IMR-90 (cell line): Measurements from ENCODE around the gene CCNE1. TPM values are rescaled to one million over a fixed set of nuclear protein-coding genes. Genes with fewer than 3 reads are reported as not detected.

ENCODE experiments used
- ATAC-seq: fragments of 200-7000 bp; cut with Tn5 transposase; 2 replicates; pipeline ENCODE4 v1.9.1; 2020; ENCODE audit warnings: low read depth, mild to moderate bottlenecking, moderate library complexity
- BruUV-seq: library from RNA; stranded (reverse); fragments of 400-500 nt; replicated peaks from 2 replicates; lab custom pipeline; 2021; lab: Mats Ljungman, UMichigan
- CTCF ChIA-PET: fragments of 300-600 bp; formaldehyde crosslinking; extraction: SDS; loops from one replicate; lab custom pipeline; 2021; ENCODE audit warnings: antibody characterized with exemption; lab: Yijun Ruan, JAX
- POLR2A ChIA-PET: fragments of 300-600 bp; sonication (Branson Sonifier 250); formaldehyde crosslinking; loops from one replicate; lab custom pipeline; 2022; ENCODE audit warnings: antibody characterized with exemption; ENCODE audit not compliant: unreplicated experiment; lab: Charles Lee
- DNase-seq: peaks from one replicate; pipeline ENCODE4 v3.0.0; 2013
- H2AFZ ChIP-seq: replicated peaks from 2 replicates; pipeline ENCODE3; 2013; ENCODE audit warnings: low read length, mild to moderate bottlenecking; ENCODE audit not compliant: poor library complexity
- H2AK5ac ChIP-seq: 2 replicates; pipeline ENCODE4 v1.6.1; 2013; ENCODE audit warnings: low read depth, low read length, inconsistent platforms
- H2AK9ac ChIP-seq: replicated peaks from 2 replicates; pipeline ENCODE3; 2013; ENCODE audit warnings: mild to moderate bottlenecking, low read depth, low read length, moderate library complexity; ENCODE audit not compliant: poor library complexity
- H2BK120ac ChIP-seq: 2 replicates; pipeline ENCODE4 v1.6.1; 2013; ENCODE audit warnings: low read depth, low read length, inconsistent platforms
- H2BK15ac ChIP-seq: 3 replicates; pipeline ENCODE4 v1.6.1; 2013; ENCODE audit warnings: low read depth, low read length, inconsistent platforms
- H2BK20ac ChIP-seq: 2 replicates; pipeline ENCODE4 v1.6.1; 2013; ENCODE audit warnings: low read depth, mild to moderate bottlenecking, inconsistent platforms, low read length, moderate library complexity
- H2BK5ac ChIP-seq: 2 replicates; pipeline ENCODE4 v1.6.1; 2013; ENCODE audit warnings: mild to moderate bottlenecking, low read depth, low read length, inconsistent platforms; ENCODE audit not compliant: poor library complexity, severe bottlenecking
- H3K14ac ChIP-seq: replicated peaks from 2 replicates; pipeline ENCODE4 v1.6.1; 2013; ENCODE audit warnings: low read depth, low read length, inconsistent platforms
- H3K18ac ChIP-seq: 2 replicates; pipeline ENCODE4 v1.6.1; 2013; ENCODE audit warnings: low read depth, low read length, control low read depth
- H3K23ac ChIP-seq: 2 replicates; pipeline ENCODE4 v1.6.1; 2013; ENCODE audit warnings: low read depth, low read length, inconsistent platforms
- H3K27ac ChIP-seq: 2 replicates; pipeline ENCODE4 v1.5.1; 2013; ENCODE audit warnings: mild to moderate bottlenecking, control low read depth, low read length; ENCODE audit not compliant: insufficient read depth
- H3K27me3 ChIP-seq: 2 replicates; pipeline ENCODE4 v1.6.1; 2013; ENCODE audit warnings: low read length; ENCODE audit not compliant: control insufficient read depth, insufficient read depth
- H3K36me3 ChIP-seq: 2 replicates; pipeline ENCODE4 v1.6.1; 2013; ENCODE audit warnings: low read length, mixed read lengths; ENCODE audit not compliant: control insufficient read depth, insufficient read depth
- H3K4ac ChIP-seq: 2 replicates; pipeline ENCODE4 v1.6.1; 2013; ENCODE audit warnings: low read depth, low read length, inconsistent platforms
- H3K4me1 ChIP-seq: 2 replicates; pipeline ENCODE4 v1.6.1; 2013; ENCODE audit warnings: low read length, mixed read lengths; ENCODE audit not compliant: control insufficient read depth, insufficient read depth
- H3K4me2 ChIP-seq: 2 replicates; pipeline ENCODE4 v1.6.1; 2013; ENCODE audit warnings: low read depth, mild to moderate bottlenecking, control low read depth, low read length, moderate library complexity
- H3K4me3 ChIP-seq: 2 replicates; pipeline ENCODE4 v1.5.1; 2013; ENCODE audit warnings: low read depth, mild to moderate bottlenecking, control low read depth, low read length, moderate library complexity; ENCODE audit not compliant: insufficient read depth
- H3K56ac ChIP-seq: 2 replicates; pipeline ENCODE4 v1.6.1; 2013; ENCODE audit warnings: low read length, inconsistent platforms; ENCODE audit not compliant: insufficient read depth; ENCODE audit errors: extremely low read depth
- H3K79me1 ChIP-seq, 2 experiments: 2 replicates each; pipeline ENCODE4 v1.6.1; 2013; ENCODE audit warnings: low read length in 2 of 2, inconsistent platforms in 1 of 2, low read depth in 1 of 2
- H3K9ac ChIP-seq: 2 replicates; pipeline ENCODE4 v1.6.1; 2013; ENCODE audit warnings: low read depth, low read length, control low read depth
- H3K9me1 ChIP-seq: 2 replicates; pipeline ENCODE4 v1.6.1; 2013; ENCODE audit warnings: low read length, inconsistent platforms; ENCODE audit not compliant: insufficient read depth
- H3K9me3 ChIP-seq: 2 replicates; pipeline ENCODE4 v1.6.1; 2013; ENCODE audit warnings: low read length; ENCODE audit not compliant: control insufficient read depth, insufficient read depth
- H4K20me1 ChIP-seq: 2 replicates; pipeline ENCODE4 v1.6.1; 2013; ENCODE audit warnings: low read length, inconsistent platforms; ENCODE audit not compliant: insufficient read depth
- H4K5ac ChIP-seq: 2 replicates; pipeline ENCODE4 v1.6.1; 2013; ENCODE audit warnings: mild to moderate bottlenecking, low read depth, low read length, control low read depth
- H4K8ac ChIP-seq, 2 experiments: 2 replicates each; pipeline ENCODE4 v1.6.1; 2013; ENCODE audit warnings: low read depth in 2 of 2, low read length in 2 of 2, control low read depth in 1 of 2, inconsistent platforms in 1 of 2
- H4K91ac ChIP-seq: 2 replicates; pipeline ENCODE4 v1.6.1; 2013; ENCODE audit warnings: low read depth, low read length, inconsistent platforms; ENCODE audit not compliant: insufficient read depth
- BHLHE40 ChIP-seq: fragments of 150-350 bp; IDR thresholded peaks from 2 replicates; pipeline ENCODE4 v1.6.1; 2016; ENCODE audit warnings: mild to moderate bottlenecking, low read depth, low read length
- CEBPB ChIP-seq: IDR thresholded peaks from 2 replicates; pipeline ENCODE4 v1.6.1; 2012; ENCODE audit warnings: low read depth, low read length, improper control_type of control experiment
- CHD1 ChIP-seq: IDR thresholded peaks from 2 replicates; pipeline ENCODE4 v1.6.1; 2012; ENCODE audit warnings: low read depth, low read length, improper control_type of control experiment
- FOS ChIP-seq: fragments of 150-350 bp; IDR thresholded peaks from 2 replicates; pipeline ENCODE4 v1.6.1; 2016; ENCODE audit warnings: low read depth, low read length
- MAFK ChIP-seq: IDR thresholded peaks from 2 replicates; pipeline ENCODE4 v1.6.1; 2012; ENCODE audit warnings: low read depth, low read length, improper control_type of control experiment
- MAZ ChIP-seq: IDR thresholded peaks from 2 replicates; pipeline ENCODE4 v1.6.1; 2012; ENCODE audit warnings: low read depth, mild to moderate bottlenecking, low read length, improper control_type of control experiment, moderate library complexity, borderline replicate concordance
- MXI1 ChIP-seq: IDR thresholded peaks from 2 replicates; pipeline ENCODE4 v1.6.1; 2012; ENCODE audit warnings: low read depth, mild to moderate bottlenecking, low read length, moderate library complexity, borderline replicate concordance
- NFE2L2 ChIP-seq: fragments of 150-350 bp; IDR thresholded peaks from 2 replicates; pipeline ENCODE4 v1.6.1; 2016; ENCODE audit warnings: low read depth, mild to moderate bottlenecking, low read length
- POLR2A ChIP-seq: IDR thresholded peaks from 2 replicates; pipeline ENCODE4 v1.6.1; 2012; ENCODE audit warnings: mild to moderate bottlenecking, low read depth, low read length
- RAD21 ChIP-seq: IDR thresholded peaks from 2 replicates; pipeline ENCODE4 v1.6.1; 2012; ENCODE audit warnings: low read length, improper control_type of control experiment
- RCOR1 ChIP-seq: IDR thresholded peaks from 2 replicates; pipeline ENCODE4 v1.6.1; 2012; ENCODE audit warnings: mild to moderate bottlenecking, low read length, improper control_type of control experiment; ENCODE audit not compliant: insufficient replicate concordance
- RFX5 ChIP-seq: IDR thresholded peaks from 2 replicates; pipeline ENCODE4 v1.8.0; 2012; ENCODE audit warnings: low read depth, mild to moderate bottlenecking, low read length, moderate library complexity
- SMC3 ChIP-seq: fragments of 150-350 bp; IDR thresholded peaks from 2 replicates; pipeline ENCODE4 v1.6.1; 2016; ENCODE audit warnings: low read depth, mild to moderate bottlenecking, antibody characterized with exemption, low read length, moderate library complexity
- WGBS, 2 experiments: methylation state at CpG; one replicate each; pipeline versions ENCODE4 v1.1.5 to v1.1.7; 2013; ENCODE audit warnings: missing lambda C conversion rate in 2 of 2; ENCODE audit not compliant: insufficient read length in 1 of 2; ENCODE audit errors: extremely low coverage in 2 of 2; 5-methylcytosine and 5-hydroxymethylcytosine counted together
- dilution Hi-C: fragments of 300-500 bp; cut with HindIII; formaldehyde crosslinking; loops from one replicate; pipeline ENCODE4 v1.14.3; 2018; ENCODE audit warnings: low sequenced_read_pairs; ENCODE audit not compliant: unreplicated experiment
- in situ Hi-C: fragments of 300-500 bp; cut with MboI; formaldehyde crosslinking; loops from 3 replicates; pipeline ENCODE4 v1.14.3; 2019; ENCODE audit warnings: low sequenced_read_pairs, inconsistent platforms, mixed read lengths
- intact Hi-C: fragments of 100-400 bp; cut with micrococcal nuclease; formaldehyde crosslinking; loops from 2 replicates; pipeline ENCODE4 v1.10.0; 2022
- polyA plus RNA-seq, 3 experiments: library from polyadenylated mRNA; depleted of rRNA; stranded (reverse); fragments of >200 nt; gene quantifications; 2 replicates each; pipeline ENCODE4 v1.2.3, GENCODE V29; 2012; ENCODE audit warnings: low replicate concordance in 1 of 3
- total RNA-seq: library from RNA; depleted of rRNA; stranded (reverse); fragments of >200 nt; gene quantifications from 2 replicates; pipeline ENCODE4 v1.2.3, GENCODE V29; 2012
- TF ChIP-seq, protein P1 (sequence below): conservative IDR thresholded peaks from 2 replicates; pipeline ENCODE4 v1.5.1; 2012; ENCODE audit warnings: mild to moderate bottlenecking, low read depth, low read length, improper control_type of control experiment
- TF ChIP-seq, protein P2 (sequence below): fragments of 150-350 bp; IDR thresholded peaks from 2 replicates; pipeline ENCODE4 v1.6.1; 2016; ENCODE audit warnings: low read depth, mild to moderate bottlenecking, low read length, moderate library complexity, borderline replicate concordance
- TF ChIP-seq, protein P3 (sequence below): fragments of 150-350 bp; IDR thresholded peaks from 2 replicates; pipeline ENCODE4 v1.6.1; 2017; ENCODE audit warnings: mild to moderate bottlenecking, antibody characterized with exemption, low read length, low read depth

Gene CCNE1
- total and polyA plus RNA-seq, 2 of the 4 experiments (the other 2 are of a cell fraction) = 6.8 to 7.0 TPM

DNA sequence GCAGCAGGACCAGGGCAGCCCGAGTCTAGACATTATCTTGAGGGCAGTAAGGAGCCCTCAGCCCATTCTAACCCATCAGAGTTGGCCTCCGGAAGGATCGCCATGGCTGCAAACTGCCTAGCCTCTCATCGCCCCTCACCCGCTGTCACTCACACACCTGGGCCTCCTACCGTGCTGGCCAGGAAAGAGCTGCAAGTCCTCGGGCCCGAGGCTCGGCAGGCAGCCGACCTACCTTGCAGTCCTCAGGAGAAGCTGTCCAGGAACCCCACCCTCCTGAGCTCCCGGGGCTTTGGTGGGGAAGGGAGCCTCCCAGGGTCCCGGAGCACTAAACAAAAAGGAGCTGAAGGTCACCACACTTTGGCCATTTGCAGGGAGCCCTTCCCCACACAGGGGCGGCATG, 46.8 kb downstream of the CCNE1 start:
- Histone ChIP-seq H4K91ac (no peak overlapping the region), H3K4ac (no peak overlapping the region), H2BK15ac (no peak overlapping the region), H2AK9ac (no peak overlapping the region), H2BK120ac (no peak overlapping the region), H3K9ac (no peak overlapping the region), H3K4me2 (no peak overlapping the region), H2AFZ (peak overlapping the region; percentile 43), H3K18ac (no peak overlapping the region), H3K27ac (no peak overlapping the region), H3K36me3 (no peaks in the 10 kb centered on the region), H3K56ac (no peak overlapping the region), H3K27me3 (peaks cover 2% of the 10 kb centered on the region), H3K14ac (no peak overlapping the region), H4K5ac (no peak overlapping the region), H2BK20ac (no peak overlapping the region), H3K23ac (no peak overlapping the region), H4K20me1 (no peaks in the 10 kb centered on the region), H3K9me3 (no peaks in the 10 kb centered on the region), H3K4me1 (no peaks in the 10 kb centered on the region), H3K9me1 (no peaks in the 10 kb centered on the region), H3K79me1 (no peaks in the 10 kb centered on the region), H4K8ac (no peak overlapping the region), H3K4me3 (no peak overlapping the region), H2AK5ac (no peak overlapping the region), H2BK5ac (no peak overlapping the region)
- intact Hi-C loops = loop anchor here (5.0 kb wide), 1 partner anchor 794 kb away; no protein-coding TSS in a partner anchor
- ChIA-PET POLR2A (no interaction called here), CTCF (no interaction called here)
- ATAC-seq = no peak
- no peak for DNase-seq
- BruUV-seq = no TSS peak
- in situ Hi-C loops = no loop called here
- dilution Hi-C loops = no loop called here
- no CpG with 5 or more reads among the region's 13 CpGs for WGBS, 2 experiments
- TF ChIP-seq MAZ (no peak), RFX5 (no peak), POLR2A (no peak), RAD21 (no peak), MXI1 (no peak), CHD1 (no peak), NFE2L2 (no peak), RCOR1 (no peak), SMC3 (no peak), FOS (no peak), CEBPB (no peak), BHLHE40 (no peak), MAFK (no peak)
- TF ChIP-seq, protein P1, sequence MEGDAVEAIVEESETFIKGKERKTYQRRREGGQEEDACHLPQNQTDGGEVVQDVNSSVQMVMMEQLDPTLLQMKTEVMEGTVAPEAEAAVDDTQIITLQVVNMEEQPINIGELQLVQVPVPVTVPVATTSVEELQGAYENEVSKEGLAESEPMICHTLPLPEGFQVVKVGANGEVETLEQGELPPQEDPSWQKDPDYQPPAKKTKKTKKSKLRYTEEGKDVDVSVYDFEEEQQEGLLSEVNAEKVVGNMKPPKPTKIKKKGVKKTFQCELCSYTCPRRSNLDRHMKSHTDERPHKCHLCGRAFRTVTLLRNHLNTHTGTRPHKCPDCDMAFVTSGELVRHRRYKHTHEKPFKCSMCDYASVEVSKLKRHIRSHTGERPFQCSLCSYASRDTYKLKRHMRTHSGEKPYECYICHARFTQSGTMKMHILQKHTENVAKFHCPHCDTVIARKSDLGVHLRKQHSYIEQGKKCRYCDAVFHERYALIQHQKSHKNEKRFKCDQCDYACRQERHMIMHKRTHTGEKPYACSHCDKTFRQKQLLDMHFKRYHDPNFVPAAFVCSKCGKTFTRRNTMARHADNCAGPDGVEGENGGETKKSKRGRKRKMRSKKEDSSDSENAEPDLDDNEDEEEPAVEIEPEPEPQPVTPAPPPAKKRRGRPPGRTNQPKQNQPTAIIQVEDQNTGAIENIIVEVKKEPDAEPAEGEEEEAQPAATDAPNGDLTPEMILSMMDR = no peak
- TF ChIP-seq, protein P2, sequence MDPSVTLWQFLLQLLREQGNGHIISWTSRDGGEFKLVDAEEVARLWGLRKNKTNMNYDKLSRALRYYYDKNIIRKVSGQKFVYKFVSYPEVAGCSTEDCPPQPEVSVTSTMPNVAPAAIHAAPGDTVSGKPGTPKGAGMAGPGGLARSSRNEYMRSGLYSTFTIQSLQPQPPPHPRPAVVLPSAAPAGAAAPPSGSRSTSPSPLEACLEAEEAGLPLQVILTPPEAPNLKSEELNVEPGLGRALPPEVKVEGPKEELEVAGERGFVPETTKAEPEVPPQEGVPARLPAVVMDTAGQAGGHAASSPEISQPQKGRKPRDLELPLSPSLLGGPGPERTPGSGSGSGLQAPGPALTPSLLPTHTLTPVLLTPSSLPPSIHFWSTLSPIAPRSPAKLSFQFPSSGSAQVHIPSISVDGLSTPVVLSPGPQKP = no peak
- TF ChIP-seq, protein P3, sequence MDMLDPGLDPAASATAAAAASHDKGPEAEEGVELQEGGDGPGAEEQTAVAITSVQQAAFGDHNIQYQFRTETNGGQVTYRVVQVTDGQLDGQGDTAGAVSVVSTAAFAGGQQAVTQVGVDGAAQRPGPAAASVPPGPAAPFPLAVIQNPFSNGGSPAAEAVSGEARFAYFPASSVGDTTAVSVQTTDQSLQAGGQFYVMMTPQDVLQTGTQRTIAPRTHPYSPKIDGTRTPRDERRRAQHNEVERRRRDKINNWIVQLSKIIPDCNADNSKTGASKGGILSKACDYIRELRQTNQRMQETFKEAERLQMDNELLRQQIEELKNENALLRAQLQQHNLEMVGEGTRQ = no peak
